GM12878 (cell line): ENCODE measurements around the gene DAPK3. TPM values are rescaled to one million over a fixed set of nuclear protein-coding genes. Genes with fewer than 3 reads are reported as not detected.

Experiments used
- ATF3 ChIP-seq: IDR thresholded peaks from 2 replicates; pipeline ENCODE4 v1.6.1; 2011; ENCODE audit warnings: low read depth, mild to moderate bottlenecking, low read length, moderate library complexity, borderline replicate concordance; ENCODE audit errors: extremely low read depth
- BCL11A ChIP-seq: IDR thresholded peaks from 2 replicates; pipeline ENCODE4 v1.6.1; 2011; ENCODE audit warnings: low read depth, low read length
- BMI1 ChIP-seq: fragments of 450-650 bp; IDR thresholded peaks from 2 replicates; pipeline ENCODE4 v1.6.1; 2016; ENCODE audit warnings: mild to moderate bottlenecking, moderate library complexity, borderline replicate concordance
- CBX3 ChIP-seq: fragments of 200-600 bp; sonication (generic); IDR thresholded peaks from 2 replicates; pipeline ENCODE4 v1.6.1; 2016; ENCODE audit warnings: low read depth, borderline replicate concordance
- CHD4 ChIP-seq: fragments of 200-600 bp; sonication (generic); IDR thresholded peaks from 2 replicates; pipeline ENCODE4 v1.6.1; 2016; ENCODE audit warnings: mild to moderate bottlenecking
- CREM ChIP-seq: IDR thresholded peaks from 2 replicates; pipeline ENCODE4 v1.6.1; 2014; ENCODE audit warnings: antibody characterized with exemption, low read depth
- CUX1 ChIP-seq: IDR thresholded peaks from 2 replicates; pipeline ENCODE4 v1.6.1; 2012; ENCODE audit warnings: improper control_type of control experiment, low read depth, low read length; ENCODE audit not compliant: insufficient replicate concordance
- HSF1 ChIP-seq: fragments of 150-350 bp; IDR thresholded peaks from 2 replicates; pipeline ENCODE4 v1.6.1; 2014; ENCODE audit warnings: mild to moderate bottlenecking, low read depth, low read length
- MEF2A ChIP-seq: IDR thresholded peaks from 2 replicates; pipeline ENCODE4 v1.6.1; 2011; ENCODE audit warnings: low read depth, mild to moderate bottlenecking, low read length, moderate library complexity; ENCODE audit not compliant: insufficient read depth
- NFYA ChIP-seq: IDR thresholded peaks from 2 replicates; pipeline ENCODE4 v1.6.1; 2011; ENCODE audit warnings: low read depth, mild to moderate bottlenecking, low read length, improper control_type of control experiment, borderline replicate concordance
- PAX8 ChIP-seq: fragments of 450-650 bp; IDR thresholded peaks from 2 replicates; pipeline ENCODE4 v1.6.1; 2017; ENCODE audit warnings: mild to moderate bottlenecking, moderate library complexity
- RAD51 ChIP-seq: fragments of 450-650 bp; IDR thresholded peaks from 2 replicates; pipeline ENCODE4 v1.6.1; 2016; ENCODE audit warnings: moderate library complexity, mild to moderate bottlenecking, inconsistent platforms
- RBBP5 ChIP-seq: fragments of 200-600 bp; sonication (generic); conservative IDR thresholded peaks from 2 replicates; pipeline ENCODE4 v1.6.1; 2016
- SMARCA5 ChIP-seq: fragments of 450-650 bp; IDR thresholded peaks from 2 replicates; pipeline ENCODE4 v1.6.1; 2017; ENCODE audit warnings: mild to moderate bottlenecking
- TBL1XR1 ChIP-seq: IDR thresholded peaks from 2 replicates; pipeline ENCODE4 v1.6.1; 2012; ENCODE audit warnings: low read depth, low read length, improper control_type of control experiment
- TCF3 ChIP-seq: IDR thresholded peaks from 2 replicates; pipeline ENCODE4 v1.6.1; 2012; ENCODE audit warnings: low read depth, mild to moderate bottlenecking, low read length, borderline replicate concordance; ENCODE audit not compliant: insufficient read depth
- ZBED1 ChIP-seq: IDR thresholded peaks from 2 replicates; pipeline ENCODE4 v1.6.1; 2016; ENCODE audit warnings: borderline replicate concordance
- ZBTB40 ChIP-seq: fragments of 450-650 bp; IDR thresholded peaks from 2 replicates; pipeline ENCODE4 v1.6.1; 2016; ENCODE audit warnings: mild to moderate bottlenecking, moderate library complexity, borderline replicate concordance
- ZZZ3 ChIP-seq: IDR thresholded peaks from 2 replicates; pipeline ENCODE4 v1.6.1; 2011; ENCODE audit warnings: low read depth; ENCODE audit not compliant: control insufficient read depth, insufficient read length
- polyA plus RNA-seq, 11 experiments: library from polyadenylated mRNA; depleted of rRNA in 4 of 11; unstranded in 6 of 11; stranded (reverse) in 5 of 11; fragments of >200 nt; fragmentation: Nextera tagmentation in 4 of 11; fragmentation: Illumina TruSeq in 1 of 11; extraction: Ambion mirVana in 4 of 11; extraction: Trizol in 1 of 11; gene quantifications; 1 replicate in 1 of 11; 2 replicates in 10 of 11; pipeline versions ENCODE4 v1.2.1 to v1.2.3, GENCODE V29; 2011 to 2016; ENCODE audit warnings: inconsistent platforms in 2 of 11, missing spikeins in 2 of 11, low read depth in 1 of 11
- total RNA-seq, 4 experiments: library from RNA; depleted of rRNA in 3 of 4; stranded (reverse); fragments of >200 nt in 3 of 4; fragmentation: Illumina TruSeq in 1 of 4; extraction: Trizol in 1 of 4; gene quantifications; 2 replicates each; pipeline versions ENCODE4 v1.2.1 to v1.2.3, GENCODE V29; 2013 to 2021

The DAPK3 gene
- total and polyA plus RNA-seq, 10 of the 15 experiments (the other 5 are each of a cell fraction or from before 2014, with no cell fraction given), result 0.13 to 46.4 (median 24.8) TPM

- TF ChIP-seq CUX1 (no peak), MEF2A (no peak), TBL1XR1 (no peak), ZBED1 (no peak), BMI1 (no peak), SMARCA5 (peak; percentile 59; the same call in 1 of the 2 replicates), NFYA (no peak), TCF3 (no peak), RBBP5 (no peak), ATF3 (no peak), CREM (peak; percentile 13; the same call in 1 of the 2 replicates), RAD51 (no peak), CBX3 (no peak), BCL11A (no peak), ZBTB40 (no peak), PAX8 (no peak), CHD4 (no peak), HSF1 (no peak), ZZZ3 (no peak)
These were observed 15.6 kb upstream of the DAPK3 start (continued) for GRCh38 chr19:3986260-3987041.
